Measurements from ENCODE around the gene NFATC2.

NFATC2 gene

DNA sequence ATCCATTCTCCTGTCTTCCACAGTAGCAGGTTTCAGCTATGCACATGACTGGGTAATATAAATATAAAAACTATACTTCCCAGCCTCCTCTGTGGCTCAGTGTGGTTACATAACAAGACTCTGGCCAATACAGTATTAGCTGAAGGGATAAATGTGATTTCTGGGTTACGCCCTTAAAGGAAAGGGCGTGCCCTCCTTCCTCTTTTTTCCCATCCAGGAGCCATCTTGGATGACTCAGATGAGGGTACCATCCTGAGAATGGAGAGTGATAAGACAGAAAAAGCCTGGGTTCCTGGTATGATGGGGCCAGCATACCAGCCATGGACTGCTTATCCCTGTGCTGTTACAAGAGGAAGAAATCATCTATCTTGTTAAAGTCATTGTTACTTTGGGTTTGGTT lies 123.3 kb downstream of the NFATC2 start:
- TF ChIP-seq, protein P1, sequence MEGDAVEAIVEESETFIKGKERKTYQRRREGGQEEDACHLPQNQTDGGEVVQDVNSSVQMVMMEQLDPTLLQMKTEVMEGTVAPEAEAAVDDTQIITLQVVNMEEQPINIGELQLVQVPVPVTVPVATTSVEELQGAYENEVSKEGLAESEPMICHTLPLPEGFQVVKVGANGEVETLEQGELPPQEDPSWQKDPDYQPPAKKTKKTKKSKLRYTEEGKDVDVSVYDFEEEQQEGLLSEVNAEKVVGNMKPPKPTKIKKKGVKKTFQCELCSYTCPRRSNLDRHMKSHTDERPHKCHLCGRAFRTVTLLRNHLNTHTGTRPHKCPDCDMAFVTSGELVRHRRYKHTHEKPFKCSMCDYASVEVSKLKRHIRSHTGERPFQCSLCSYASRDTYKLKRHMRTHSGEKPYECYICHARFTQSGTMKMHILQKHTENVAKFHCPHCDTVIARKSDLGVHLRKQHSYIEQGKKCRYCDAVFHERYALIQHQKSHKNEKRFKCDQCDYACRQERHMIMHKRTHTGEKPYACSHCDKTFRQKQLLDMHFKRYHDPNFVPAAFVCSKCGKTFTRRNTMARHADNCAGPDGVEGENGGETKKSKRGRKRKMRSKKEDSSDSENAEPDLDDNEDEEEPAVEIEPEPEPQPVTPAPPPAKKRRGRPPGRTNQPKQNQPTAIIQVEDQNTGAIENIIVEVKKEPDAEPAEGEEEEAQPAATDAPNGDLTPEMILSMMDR (IDR thresholded peaks at IDR 0.05; ENCODE audit: low read length, missing control alignments): no peak
- DNase-seq (ENCODE audit: low read depth): no peak
- no peak overlapping the region for H3K4me3 ChIP-seq (replicated peaks; ENCODE audit: low read depth, low read length)

DNA sequence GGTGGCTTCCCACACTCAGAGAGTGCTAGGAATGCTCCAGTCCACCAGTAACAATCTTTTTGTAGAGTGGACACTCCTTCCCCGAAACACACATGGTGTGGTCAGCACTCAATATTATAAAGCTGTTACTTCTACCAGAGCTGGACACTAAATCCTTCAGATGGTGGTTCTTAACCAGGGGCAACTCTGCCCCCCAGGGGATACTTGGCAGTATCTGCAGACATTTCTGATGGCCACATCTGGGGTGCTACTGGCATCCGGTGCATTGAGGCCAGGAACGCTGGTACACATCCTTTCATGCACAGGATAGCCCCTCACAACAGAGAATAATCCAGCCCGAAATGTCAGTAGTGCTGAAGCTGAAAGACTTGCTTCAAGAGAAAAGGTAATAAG lies 124.4 kb downstream of the NFATC2 start:
- H3K4me3 ChIP-seq (replicated peaks; ENCODE audit: low read depth, low read length): no peak overlapping the region
- TF ChIP-seq, protein P1 (IDR thresholded peaks at IDR 0.05; ENCODE audit: low read length, missing control alignments): no peak
- DNase-seq (ENCODE audit: low read depth): no peak

DNA sequence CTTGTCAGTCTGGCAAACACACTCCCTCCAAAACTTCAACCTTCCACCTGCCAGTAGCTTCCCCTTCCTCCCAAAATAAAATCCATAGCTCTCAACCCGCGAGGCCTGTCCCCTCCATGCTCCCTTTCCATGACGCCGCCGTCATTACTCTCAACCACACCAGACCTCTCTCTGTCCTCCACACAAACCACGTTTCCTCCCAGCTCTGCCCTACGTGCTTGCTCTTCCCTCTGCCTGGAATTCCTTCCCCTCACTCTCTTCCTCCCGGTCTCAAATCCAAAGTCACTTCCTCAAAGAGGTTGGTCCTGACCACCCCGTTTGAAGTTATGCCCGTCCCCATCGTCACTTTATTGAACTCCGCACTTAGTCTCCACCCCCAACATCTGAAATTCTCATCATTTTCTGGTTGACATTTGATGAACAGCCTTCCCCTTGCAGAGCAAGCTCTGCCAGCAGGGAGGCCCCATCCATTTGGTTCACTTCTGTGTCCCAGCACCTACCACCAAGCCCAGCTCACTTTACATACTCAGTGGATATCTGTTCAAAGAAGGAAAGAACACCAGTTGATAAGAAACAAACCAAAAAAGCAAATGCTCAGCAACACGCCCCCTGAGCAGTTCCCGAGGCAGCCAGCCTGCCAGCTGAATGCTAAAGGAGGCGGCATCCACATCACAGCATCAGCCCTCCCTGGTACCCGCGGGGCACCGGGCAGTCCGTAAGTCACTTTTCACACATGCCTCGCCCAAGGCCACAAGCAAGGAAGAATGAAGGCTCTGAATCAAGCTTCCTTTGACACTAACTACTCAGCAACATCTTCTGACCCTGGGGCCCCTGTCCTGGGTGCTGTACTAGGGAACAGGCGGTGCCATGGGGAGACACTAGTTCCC lies 125.0 kb downstream of the NFATC2 start:
- no peak for DNase-seq (ENCODE audit: low read depth)
- no peak overlapping the region for H3K4me3 ChIP-seq (replicated peaks; ENCODE audit: low read depth, low read length)
- TF ChIP-seq, protein P1 (IDR thresholded peaks at IDR 0.05; ENCODE audit: low read length, missing control alignments): no peak

DNA sequence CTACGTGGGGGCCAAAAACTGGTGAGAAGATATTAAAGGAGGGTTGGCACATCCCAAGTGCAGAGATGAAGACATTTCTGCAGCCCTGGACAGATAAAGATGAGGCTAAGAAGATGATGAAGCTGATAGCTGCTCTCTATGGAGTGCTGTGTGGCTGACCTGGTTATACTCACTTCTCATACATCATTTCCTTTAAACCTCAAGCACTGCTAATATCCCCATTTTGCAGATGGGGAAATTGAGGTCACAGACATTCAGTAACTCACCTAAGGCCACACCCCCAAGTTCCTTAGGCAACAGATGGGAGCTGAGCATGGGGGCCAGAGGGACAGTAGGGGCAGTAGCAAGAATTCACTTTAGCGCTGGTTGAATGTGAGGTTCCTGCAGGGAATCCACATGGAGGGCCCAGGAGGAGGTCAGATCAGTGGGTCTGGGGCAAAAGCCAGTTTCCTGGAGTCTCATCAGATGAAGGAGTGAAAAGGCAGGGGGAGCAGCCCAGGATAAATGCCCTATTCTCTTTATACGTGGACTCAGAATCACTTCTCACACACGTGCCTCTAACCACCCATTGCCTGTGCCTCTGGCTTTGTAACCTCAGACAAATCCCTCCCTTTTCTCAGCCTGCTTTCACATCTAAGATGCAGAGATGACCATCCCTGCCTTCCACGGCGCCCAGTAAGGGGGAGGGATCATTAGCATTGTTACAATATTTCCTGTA lies 125.8 kb downstream of the NFATC2 start:
- TF ChIP-seq, protein P1 (IDR thresholded peaks at IDR 0.05; ENCODE audit: low read length, missing control alignments): no peak
- no peak for DNase-seq (ENCODE audit: low read depth)
- no peak overlapping the region for H3K4me3 ChIP-seq (replicated peaks; ENCODE audit: low read depth, low read length)

DNA sequence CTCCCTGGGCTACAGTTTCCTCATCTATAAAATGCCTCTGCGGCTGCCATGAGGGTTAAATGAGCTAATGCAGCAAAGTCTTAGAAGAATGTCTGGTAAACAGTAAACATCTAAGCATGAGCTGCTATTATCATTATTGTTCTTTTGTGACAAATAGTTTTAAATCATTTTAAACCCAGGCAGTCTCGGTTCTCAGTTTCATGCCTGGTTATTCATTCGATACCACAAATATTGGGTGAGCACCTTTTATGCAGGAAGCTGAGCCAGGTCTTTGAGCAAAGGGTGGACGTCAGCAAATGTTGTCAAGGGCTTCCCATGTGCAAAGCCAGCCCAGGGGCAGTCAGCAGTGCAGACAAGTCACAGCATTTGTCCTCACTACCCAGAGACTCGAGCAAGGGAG lies 128.7 kb downstream of the NFATC2 start:
- DNase-seq (ENCODE audit: low read depth): no peak
- no peak overlapping the region for H3K4me3 ChIP-seq (replicated peaks; ENCODE audit: low read depth, low read length)
- TF ChIP-seq, protein P1 (IDR thresholded peaks at IDR 0.05; ENCODE audit: low read length, missing control alignments): no peak

GRCh38 chr20:51412951-51413481 lies 129.5 kb downstream of the NFATC2 start:
- no peak overlapping the region for H3K4me3 ChIP-seq (replicated peaks; ENCODE audit: low read depth, low read length)
- no peak for DNase-seq (ENCODE audit: low read depth)
- TF ChIP-seq, protein P1 (IDR thresholded peaks at IDR 0.05; ENCODE audit: low read length, missing control alignments): no peak
